ENCODE measurements around the gene MYL6. TPM values are rescaled to one million over a fixed set of nuclear protein-coding genes. Genes with fewer than 3 reads are reported as not detected.
A peak's percentile ranks its signal among the peaks of the same experiment; 100 is the strongest.

MYL6 gene
- total RNA-seq, 1 experiment from 2014 or later = 554 TPM

GRCh38 chr12:56190695-56191155, 32.6 kb downstream of the MYL6 start:
- intact Hi-C loops (cut with micrococcal nuclease) = loop anchor here (5.0 kb wide), 2 partner anchors 382 to 402 kb away; no protein-coding TSS in a partner anchor
- POLR2A ChIA-PET = interaction anchor here (0.7 to 2.7 kb wide), 6 partner anchors 9 to 1863 kb away, joined by 3 to 15 read pairs (median 4); partner anchors contain the start of genes RNF41 and ZC3H10
- RAD21 ChIA-PET (ENCODE audit: low non-redundant PET in 1 of 2, low total read pairs in 2 of 2, uncharacterized antibody in 2 of 2, unreplicated experiment in 2 of 2) = interaction anchor here (0.7 to 0.9 kb wide), 3 partner anchors 18 to 170 kb away, joined by 4 to 6 read pairs (median 6); no protein-coding TSS in a partner anchor
- ATAC-seq = no peak
- Histone ChIP-seq H3K9ac (ENCODE audit: low read length) (peak overlapping the region; percentile 70), H3K4me1 (ENCODE audit: control insufficient read depth in 1 of 2, insufficient read depth in 2 of 2, low read length in 2 of 2) (peaks cover 17 to 27% of the 10 kb centered on the region in 2 experiments), H3K36me3 (ENCODE audit: control insufficient read depth in 1 of 2, insufficient read depth in 2 of 2, low read length in 2 of 2) (peaks cover 4 to 10% of the 10 kb centered on the region in 2 experiments; a peak in 3 of 4 replicates), H3K4me2 (ENCODE audit: low read length) (peak overlapping the region; percentile 84), H3K79me2 (ENCODE audit: insufficient read depth, low read length) (peaks cover 31% of the 10 kb centered on the region), H3K9me2 (ENCODE audit: insufficient read depth) (no peaks in the 10 kb centered on the region), H4K20me1 (ENCODE audit: insufficient read depth) (no peaks in the 10 kb centered on the region), H3K4me3 (replicated peaks in 1 of 2; ENCODE audit: low read depth in 1 of 2, low read length in 2 of 2) (peak overlapping the region; percentile 75 to 86), H3K27me3 (ENCODE audit: insufficient read depth, low read length) (no peaks in the 10 kb centered on the region), H3K9me3 (ENCODE audit: control insufficient read depth in 1 of 2, insufficient read depth in 1 of 2, low read depth in 1 of 2, low read length in 2 of 2) (no peaks in the 10 kb centered on the region), H3K27ac (ENCODE audit: low read depth, low read length) (peak overlapping the region; percentile 84), H2AFZ (ENCODE audit: low read depth, low read length, poor library complexity, severe bottlenecking) (peak overlapping the region; percentile 86)
- TF ChIP-seq REST (IDR thresholded peaks at IDR 0.05; ENCODE audit: low read depth) (no peak), MAX (IDR thresholded peaks at IDR 0.05) (peak; percentile 69)
- no TSS peak for BruUV-seq (replicated peaks)
- DNase-seq (ENCODE audit: low read depth, low spot score) = no peak
- CTCF ChIA-PET = interaction anchor here (0.6 to 3.3 kb wide), 6 partner anchors 16 to 273 kb away, joined by 3 to 24 read pairs (median 10); partner anchors contain the start of genes ANKRD52, ESYT1 and RNF41

- no peak for DNase-seq (ENCODE audit: low read depth, low spot score)
- Histone ChIP-seq H2AFZ (ENCODE audit: low read depth, low read length, poor library complexity, severe bottlenecking) (peak overlapping the region; percentile 91), H3K4me1 (ENCODE audit: control insufficient read depth in 1 of 2, insufficient read depth in 2 of 2, low read length in 2 of 2) (peaks cover 17 to 27% of the 10 kb centered on the region in 2 experiments), H3K79me2 (ENCODE audit: insufficient read depth, low read length) (peaks cover 14% of the 10 kb centered on the region), H3K9me3 (ENCODE audit: control insufficient read depth in 1 of 2, insufficient read depth in 1 of 2, low read depth in 1 of 2, low read length in 2 of 2) (no peaks in the 10 kb centered on the region), H3K36me3 (ENCODE audit: control insufficient read depth in 1 of 2, insufficient read depth in 2 of 2, low read length in 2 of 2) (no peaks in the 10 kb centered on the region), H3K4me2 (ENCODE audit: low read length) (no peak overlapping the region), H3K4me3 (replicated peaks in 1 of 2; ENCODE audit: low read depth in 1 of 2, low read length in 2 of 2) (no peak overlapping the region), H3K27ac (ENCODE audit: low read depth, low read length) (no peak overlapping the region), H3K9ac (ENCODE audit: low read length) (no peak overlapping the region), H4K20me1 (ENCODE audit: insufficient read depth) (no peaks in the 10 kb centered on the region), H3K9me2 (ENCODE audit: insufficient read depth) (no peaks in the 10 kb centered on the region), H3K27me3 (ENCODE audit: insufficient read depth, low read length) (no peaks in the 10 kb centered on the region)
- no TSS peak for BruUV-seq (replicated peaks)
- TF ChIP-seq POLR2A (IDR thresholded peaks at IDR 0.05; ENCODE audit: borderline replicate concordance, extremely low read depth, insufficient read depth, insufficient read length) (no peak), SP1 (IDR thresholded peaks at IDR 0.05; ENCODE audit: low read depth) (no peak)
- ATAC-seq = no peak
- POLR2A ChIA-PET = no interaction called here
- RAD21 ChIA-PET (ENCODE audit: low non-redundant PET in 1 of 2, low total read pairs in 2 of 2, uncharacterized antibody in 2 of 2, unreplicated experiment in 2 of 2) = no interaction called here
- intact Hi-C loops (cut with micrococcal nuclease) = loop anchor here (5.0 kb wide), 2 partner anchors 380 to 400 kb away; no protein-coding TSS in a partner anchor
- CTCF ChIA-PET = no interaction called here
Observed at GRCh38 chr12:56192582-56192981, 34.4 kb downstream of the MYL6 start.

Measured in HCT116 (cell line).